Measurements from ENCODE around the gene RAB3D. TPM values are rescaled to one million over a fixed set of nuclear protein-coding genes. Genes with fewer than 3 reads are reported as not detected.

The RAB3D gene
- total RNA-seq, 1 experiment from 2014 or later: 37.9 TPM

DNA sequence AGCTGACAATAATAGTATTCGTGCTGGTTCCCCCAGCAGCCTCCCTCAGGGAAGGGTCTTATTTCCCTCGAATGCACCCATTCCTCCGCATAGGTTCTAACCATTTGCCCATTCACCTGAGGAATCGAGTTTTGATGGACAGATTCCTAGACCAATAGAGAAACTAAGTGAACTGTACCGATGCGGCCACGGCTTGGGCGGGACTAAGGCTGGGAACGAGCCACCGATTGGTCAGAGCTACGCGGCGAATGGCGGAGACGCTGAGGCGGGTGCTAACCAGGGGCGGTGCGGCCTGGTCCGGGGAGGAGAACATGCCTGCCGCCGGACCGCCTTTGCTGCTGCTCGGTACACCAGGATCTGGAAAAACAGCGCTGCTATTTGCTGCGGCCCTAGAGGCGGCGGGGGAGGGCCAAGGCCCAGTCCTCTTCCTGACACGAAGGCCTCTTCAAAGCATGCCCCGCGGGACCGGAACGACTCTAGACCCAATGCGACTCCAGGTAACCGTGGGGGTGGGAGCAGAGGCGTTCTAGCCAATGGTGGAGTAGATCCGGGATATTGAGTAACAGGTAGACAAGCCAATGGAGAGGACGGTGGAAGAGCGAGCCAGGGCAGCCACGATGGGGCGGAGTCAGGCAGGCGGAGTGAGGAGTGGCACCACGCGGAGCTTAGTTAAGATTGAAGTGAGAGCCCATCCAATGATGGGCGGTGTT lies 35.1 kb upstream of the RAB3D start, which contains the start of gene SWSAP1:
TSS of gene SWSAP1 (plus strand) at position 234 of the 710 bp plus-strand sequence. CDS start at position 249, 15 bp downstream.
- BruUV-seq (replicated peaks): TSS peak; percentile 82
- Histone ChIP-seq H3K9ac (ENCODE audit: low read length) (peak within 1 kb of the TSS; percentile 88), H3K4me2 (ENCODE audit: low read length) (peak within 1 kb of the TSS; percentile 93), H4K20me1 (ENCODE audit: low read length) (no peaks in the 10 kb centered on the region), H3K9me3 (ENCODE audit: low read length) (no peaks in the 10 kb centered on the region), H3K36me3 (ENCODE audit: low read depth, low read length) (no peaks in the 10 kb centered on the region), H3K27me3 (ENCODE audit: low read length) (no peaks in the 10 kb centered on the region), H3F3A (ENCODE audit: low read length, unreplicated experiment) (peaks cover 12% of the 10 kb centered on the region), H3K4me1 (ENCODE audit: insufficient read depth, low read length) (peaks cover 49% of the 10 kb centered on the region), H3K4me3 (ENCODE audit: low read length) (peak within 1 kb of the TSS; percentile 68), H3K79me2 (ENCODE audit: low read length) (peaks cover 20% of the 10 kb centered on the region), H2AFZ (ENCODE audit: low read length) (peak within 1 kb of the TSS; percentile 78), H3K27ac (ENCODE audit: low read length) (peak within 1 kb of the TSS; percentile 79), H3K9me2 (replicated peaks; ENCODE audit: low read length) (no peaks in the 10 kb centered on the region)
- TF ChIP-seq EZH2 (IDR thresholded peaks at IDR 0.05; ENCODE audit: low read length, unreplicated experiment) (no peak), EZH2phosphoT487 (IDR thresholded peaks at IDR 0.05; ENCODE audit: borderline replicate concordance, low read length) (no peak)
- TF ChIP-seq, protein P1, sequence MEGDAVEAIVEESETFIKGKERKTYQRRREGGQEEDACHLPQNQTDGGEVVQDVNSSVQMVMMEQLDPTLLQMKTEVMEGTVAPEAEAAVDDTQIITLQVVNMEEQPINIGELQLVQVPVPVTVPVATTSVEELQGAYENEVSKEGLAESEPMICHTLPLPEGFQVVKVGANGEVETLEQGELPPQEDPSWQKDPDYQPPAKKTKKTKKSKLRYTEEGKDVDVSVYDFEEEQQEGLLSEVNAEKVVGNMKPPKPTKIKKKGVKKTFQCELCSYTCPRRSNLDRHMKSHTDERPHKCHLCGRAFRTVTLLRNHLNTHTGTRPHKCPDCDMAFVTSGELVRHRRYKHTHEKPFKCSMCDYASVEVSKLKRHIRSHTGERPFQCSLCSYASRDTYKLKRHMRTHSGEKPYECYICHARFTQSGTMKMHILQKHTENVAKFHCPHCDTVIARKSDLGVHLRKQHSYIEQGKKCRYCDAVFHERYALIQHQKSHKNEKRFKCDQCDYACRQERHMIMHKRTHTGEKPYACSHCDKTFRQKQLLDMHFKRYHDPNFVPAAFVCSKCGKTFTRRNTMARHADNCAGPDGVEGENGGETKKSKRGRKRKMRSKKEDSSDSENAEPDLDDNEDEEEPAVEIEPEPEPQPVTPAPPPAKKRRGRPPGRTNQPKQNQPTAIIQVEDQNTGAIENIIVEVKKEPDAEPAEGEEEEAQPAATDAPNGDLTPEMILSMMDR (conservative IDR thresholded peaks at IDR 0.05; ENCODE audit: low read depth, low read length): no peak
- DNase-seq: peak; percentile 100
- CTCF ChIA-PET: interaction anchor here (0.5 to 1.9 kb wide), 9 partner anchors 10 to 1404 kb away, joined by 3 to 13 read pairs (median 5); partner anchors contain the start of genes EPOR and PRKCSH
- peak; percentile 85 for ATAC-seq
- intact Hi-C loops (cut with micrococcal nuclease): loop anchor here (1.0 kb wide), 2 partner anchors 28 to 35 kb away; partner anchors contain the start of genes CCDC159, RAB3D and TMEM205
- POLR2A ChIA-PET (ENCODE audit: unreplicated experiment): interaction anchor here (0.5 to 1.9 kb wide), 8 partner anchors 28 to 232 kb away, joined by 3 to 34 read pairs (median 5); partner anchors contain the start of genes CCDC159, RAB3D, RGL3 and TMEM205

DNA sequence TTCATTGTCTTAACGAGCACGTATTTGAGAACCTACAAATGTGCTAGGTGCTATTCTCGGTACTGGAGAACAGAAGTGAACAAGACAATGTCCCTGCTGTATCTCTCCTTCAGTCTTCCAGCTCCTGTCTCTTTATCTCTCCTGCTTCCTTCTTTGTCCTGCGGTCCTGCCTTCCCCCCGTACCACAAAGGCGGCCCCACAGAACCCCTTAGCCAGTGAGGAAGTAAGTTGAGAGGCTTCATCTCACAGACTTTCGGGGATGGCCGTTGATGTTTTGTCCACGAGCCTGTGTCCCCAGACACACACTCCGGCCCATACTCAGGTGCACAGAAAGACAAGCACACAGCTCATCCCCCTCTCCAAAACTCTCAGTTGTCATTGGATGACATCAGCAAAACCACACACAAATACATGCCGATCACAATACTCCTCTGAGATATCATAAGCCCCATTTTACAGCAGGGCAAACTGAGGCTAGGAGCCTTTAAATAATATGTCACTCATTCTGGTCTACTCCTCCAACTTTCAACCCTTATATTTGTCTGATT lies 34.5 kb upstream of the RAB3D start:
- intact Hi-C loops (cut with micrococcal nuclease): loop anchor here (1.0 kb wide), 1 partner anchor 28 kb away; the partner anchor contains the start of genes CCDC159 and TMEM205
- ChIA-PET POLR2A (ENCODE audit: unreplicated experiment) (interaction anchor here (0.6 to 1.9 kb wide), 4 partner anchors 10 to 108 kb away, joined by 3 to 6 read pairs (median 4); partner anchors contain the start of genes CCDC159, RAB3D and TMEM205), CTCF (interaction anchor here (0.6 to 1.9 kb wide), 3 partner anchors 79 to 108 kb away, joined by 3 to 13 read pairs (median 5); no protein-coding TSS in a partner anchor)
- no peaks in the 10 kb centered on the region for H3K9me2 ChIP-seq (replicated peaks; ENCODE audit: low read length)
- peak overlapping the region; percentile 78 for H2AFZ ChIP-seq (ENCODE audit: low read length)
- no peak overlapping the region for H3K27ac ChIP-seq (ENCODE audit: low read length)
- H3K4me2 ChIP-seq (ENCODE audit: low read length): peak overlapping the region; percentile 78
- peak overlapping the region; percentile 88; the same call in 1 of the 2 replicates for H3K9ac ChIP-seq (ENCODE audit: low read length)
- H3K9me3 ChIP-seq (ENCODE audit: low read length): no peaks in the 10 kb centered on the region
- peaks cover 44% of the 10 kb centered on the region for H3K4me1 ChIP-seq (ENCODE audit: insufficient read depth, low read length)
- H3K4me3 ChIP-seq (ENCODE audit: low read length): peak overlapping the region; percentile 68
- DNase-seq (no peak), ATAC-seq (no peak)
- no peaks in the 10 kb centered on the region for H4K20me1 ChIP-seq (ENCODE audit: low read length)
- BruUV-seq (replicated peaks): no TSS peak
- H3K36me3 ChIP-seq (ENCODE audit: low read depth, low read length): no peaks in the 10 kb centered on the region
- H3K79me2 ChIP-seq (ENCODE audit: low read length): peaks cover 17% of the 10 kb centered on the region
- H3K27me3 ChIP-seq (ENCODE audit: low read length): no peaks in the 10 kb centered on the region
- TF ChIP-seq EZH2 (IDR thresholded peaks at IDR 0.05; ENCODE audit: low read length, unreplicated experiment) (no peak), EZH2phosphoT487 (IDR thresholded peaks at IDR 0.05; ENCODE audit: borderline replicate concordance, low read length) (no peak)
- TF ChIP-seq, protein P1 (conservative IDR thresholded peaks at IDR 0.05; ENCODE audit: low read depth, low read length): no peak
- peaks cover 11% of the 10 kb centered on the region for H3F3A ChIP-seq (ENCODE audit: low read length, unreplicated experiment)

Measured in PC-3 (cell line).